HG03025 (cell line): ENCODE measurements around the gene SH3BP5.

ENCODE experiments used
- ATAC-seq: cut with Tn5 transposase; IDR thresholded peaks from one replicate; pipeline ENCODE4 v1.9.1; 2021; ENCODE audit warnings: mild to moderate bottlenecking, moderate library complexity; ENCODE audit not compliant: unreplicated experiment, low FRiP score

SH3BP5 gene

DNA sequence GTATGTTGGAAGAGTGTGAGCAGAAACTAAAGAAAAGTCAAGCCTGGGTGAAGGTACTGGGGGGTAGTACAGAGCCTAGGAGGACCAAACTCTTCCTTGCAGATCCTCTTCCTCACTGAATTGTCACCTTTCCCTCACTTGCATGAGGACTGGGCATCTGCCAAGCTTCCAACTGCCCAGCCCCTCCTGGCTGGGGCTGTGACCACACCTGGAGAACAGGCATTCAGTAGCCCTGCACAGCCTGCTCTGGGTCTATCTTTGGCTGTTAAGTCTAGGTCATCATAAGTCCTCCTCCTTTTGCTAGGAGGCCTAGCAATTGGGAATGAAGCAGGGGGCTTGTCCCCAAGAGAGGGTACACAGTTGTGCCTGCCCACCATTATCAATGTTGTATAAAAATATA, 71.1 kb downstream of the SH3BP5 start:
- no peak for ATAC-seq

DNA sequence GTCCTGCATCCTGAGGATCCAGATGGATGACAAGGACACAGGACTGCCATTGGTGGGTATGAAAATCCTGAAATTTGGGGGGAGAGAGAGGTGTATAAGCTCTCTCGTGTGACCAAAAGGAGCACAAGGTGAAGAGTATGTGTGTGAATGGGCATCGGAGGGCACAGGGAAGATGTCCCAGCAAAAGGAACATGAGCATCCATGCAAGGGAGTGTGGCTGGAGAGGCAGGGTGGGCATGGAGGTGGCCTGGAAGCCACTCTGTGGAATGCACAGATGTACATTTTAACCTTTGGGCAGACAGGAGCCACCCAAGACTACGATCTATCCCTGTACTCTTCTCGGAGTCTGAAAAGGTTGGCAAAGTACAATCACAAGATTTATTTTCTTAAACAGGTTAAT, 71.9 kb downstream of the SH3BP5 start:
- ATAC-seq, result no peak

DNA sequence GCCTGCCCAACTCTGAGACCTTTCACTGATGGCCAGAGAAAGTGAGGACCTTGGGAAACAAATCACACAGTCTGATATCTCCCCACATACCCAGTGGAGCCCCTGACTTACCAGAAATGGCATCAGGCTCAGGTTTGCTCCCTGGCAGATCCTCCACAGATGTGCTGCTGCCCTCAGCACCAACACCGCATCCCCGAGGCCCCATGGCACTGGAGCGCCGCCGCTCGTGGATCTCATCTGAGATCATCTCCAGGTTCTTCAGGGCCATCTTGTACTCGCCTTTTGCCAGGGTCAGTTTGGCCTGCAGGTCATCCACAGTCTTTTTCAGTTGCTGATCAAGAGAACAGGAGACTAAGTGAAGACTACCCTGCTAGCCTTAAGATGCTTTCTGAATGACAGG, 73.7 kb downstream of the SH3BP5 start:
- no peak for ATAC-seq

DNA sequence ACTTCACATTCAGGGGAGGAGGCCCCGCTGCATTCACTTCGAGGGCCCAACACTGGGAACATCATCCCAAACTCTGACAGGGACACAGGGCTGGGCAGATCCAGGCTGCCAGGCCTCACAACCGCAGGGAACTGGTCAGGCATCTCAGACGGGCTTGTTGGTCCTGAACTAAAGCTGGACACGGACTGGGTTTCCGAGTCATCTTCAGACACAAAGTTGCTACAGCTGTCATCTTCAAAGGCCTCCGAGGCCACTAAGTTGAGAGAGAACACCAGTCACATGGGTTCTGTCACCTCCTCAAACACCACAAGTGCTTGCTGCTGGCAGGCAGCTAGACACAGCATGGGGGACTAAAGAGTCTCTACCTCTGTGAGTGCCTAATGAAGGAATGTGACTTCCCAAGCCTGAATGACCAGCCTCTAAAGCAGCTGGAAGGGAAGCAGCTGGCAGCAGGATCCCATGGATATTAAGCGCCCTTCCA, 75.5 kb downstream of the SH3BP5 start:
- ATAC-seq, result no peak

DNA sequence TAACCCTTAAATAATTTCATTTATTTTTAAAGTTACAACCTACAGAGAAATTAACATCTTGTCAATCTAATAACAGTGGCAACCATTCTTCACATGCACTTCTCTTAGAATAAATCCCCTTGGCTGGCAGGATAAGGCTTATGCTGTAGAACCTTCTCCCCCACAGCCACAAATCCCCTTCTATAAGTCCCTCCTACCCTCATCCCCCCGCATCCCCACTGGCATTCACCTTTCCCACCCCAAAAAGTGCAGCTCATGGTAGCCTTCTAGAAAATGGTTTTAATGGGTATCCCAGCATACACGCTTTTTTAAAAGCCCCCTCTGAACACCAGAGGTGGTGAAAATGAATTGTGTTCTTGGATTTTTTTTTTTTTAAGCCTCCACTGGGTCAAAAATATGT, 77.2 kb downstream of the SH3BP5 start:
- no peak for ATAC-seq

DNA sequence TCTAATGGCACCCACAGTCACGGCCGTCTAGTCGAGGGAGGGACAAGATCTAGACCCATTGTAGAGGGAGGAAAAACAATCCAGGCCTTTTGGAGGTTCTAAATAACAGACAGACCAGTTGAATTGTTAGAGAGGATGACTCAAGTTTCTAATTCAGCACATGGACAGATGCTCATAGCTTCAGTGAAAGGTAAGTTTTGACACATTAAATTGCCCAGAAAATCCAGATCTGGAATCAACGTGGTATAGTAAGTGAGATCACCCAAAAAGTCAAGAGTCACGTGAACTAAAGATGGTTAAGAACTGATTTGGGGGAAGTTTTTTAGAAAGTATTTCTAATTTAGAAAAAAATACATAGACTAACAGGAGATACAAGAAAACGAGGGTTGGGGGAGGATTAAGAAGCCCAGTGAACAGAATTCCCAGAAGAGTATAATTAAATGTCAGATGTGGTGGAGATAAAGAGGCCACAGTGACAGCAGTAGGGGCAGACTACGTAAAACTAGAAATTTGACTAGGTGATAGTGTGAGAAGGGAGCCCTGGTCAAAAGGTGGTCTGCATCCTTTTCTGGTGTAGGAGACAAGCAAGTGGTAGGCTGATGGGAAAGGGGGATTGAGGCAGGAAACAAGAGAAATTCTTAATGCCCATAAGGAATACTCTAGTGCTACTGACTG, 79.2 kb downstream of the SH3BP5 start:
- ATAC-seq, result no peak

DNA sequence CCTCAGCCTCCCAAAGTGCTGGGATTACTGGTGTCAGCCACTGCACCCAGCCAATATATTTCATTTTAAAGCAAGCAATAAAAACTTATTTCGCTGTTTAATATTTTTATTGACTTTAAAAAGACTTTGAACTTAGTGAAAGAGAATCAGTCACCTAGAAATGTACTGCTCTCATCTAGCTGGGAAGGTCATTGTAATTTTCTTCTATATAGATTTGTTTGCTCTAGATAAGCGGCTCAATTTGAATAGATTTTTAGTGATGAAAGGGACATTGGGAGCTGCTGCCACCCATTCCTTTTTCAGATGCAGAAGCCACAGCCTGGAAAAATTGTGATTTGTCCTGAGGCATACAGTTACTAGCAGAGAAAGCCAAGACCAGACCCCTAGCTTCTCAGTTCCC, 86.2 kb downstream of the SH3BP5 start:
- ATAC-seq, result no peak

DNA sequence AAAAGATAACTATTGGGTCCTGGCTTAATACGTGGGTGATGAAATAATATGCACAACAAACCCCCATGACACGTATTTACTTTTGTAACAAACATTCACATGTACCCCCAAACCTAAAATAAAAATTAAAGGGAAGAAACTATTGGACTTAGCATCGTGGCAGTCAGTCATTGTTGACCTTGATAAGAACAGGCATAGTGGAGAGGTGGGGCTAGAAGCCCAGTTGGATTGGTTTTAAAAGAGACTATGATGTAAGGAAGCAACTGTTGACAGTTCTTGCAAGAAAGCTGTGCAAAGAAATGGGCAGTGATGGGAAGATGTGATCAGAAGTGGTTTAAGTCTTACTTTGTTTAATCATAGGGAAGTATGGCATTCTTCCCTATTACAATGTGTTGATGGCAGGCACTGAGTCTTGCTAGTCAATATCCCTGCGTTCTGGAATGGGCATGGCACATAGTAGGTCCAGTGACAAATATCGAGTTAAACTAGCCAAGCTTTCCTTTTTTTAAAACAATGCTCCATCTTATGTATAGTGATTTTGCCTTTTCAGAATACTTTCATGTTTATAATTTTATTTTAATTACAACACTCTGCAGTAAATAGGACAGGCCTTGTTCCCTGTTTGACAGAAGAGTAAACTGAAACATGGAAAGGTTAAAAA, 88.4 kb downstream of the SH3BP5 start:
- ATAC-seq, result no peak

DNA sequence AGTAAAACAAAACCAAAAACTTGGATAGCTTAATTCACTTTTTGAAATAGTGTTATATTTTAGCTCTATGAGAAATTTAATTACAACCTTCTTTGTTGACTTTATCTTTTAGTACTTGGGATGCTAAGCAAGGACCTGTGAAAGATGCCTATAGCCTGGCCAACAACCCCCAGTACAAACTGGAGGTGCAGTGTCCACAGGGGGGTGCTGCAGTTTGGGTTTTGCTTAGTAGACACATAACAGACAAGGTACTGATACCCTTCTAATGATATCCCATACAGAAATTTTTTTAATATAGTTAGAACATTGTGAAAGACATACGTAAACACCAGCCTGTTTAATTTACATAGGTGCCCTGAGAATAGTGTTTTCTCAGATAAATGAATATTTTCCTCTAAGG, 91.0 kb downstream of the SH3BP5 start:
- no peak for ATAC-seq

DNA sequence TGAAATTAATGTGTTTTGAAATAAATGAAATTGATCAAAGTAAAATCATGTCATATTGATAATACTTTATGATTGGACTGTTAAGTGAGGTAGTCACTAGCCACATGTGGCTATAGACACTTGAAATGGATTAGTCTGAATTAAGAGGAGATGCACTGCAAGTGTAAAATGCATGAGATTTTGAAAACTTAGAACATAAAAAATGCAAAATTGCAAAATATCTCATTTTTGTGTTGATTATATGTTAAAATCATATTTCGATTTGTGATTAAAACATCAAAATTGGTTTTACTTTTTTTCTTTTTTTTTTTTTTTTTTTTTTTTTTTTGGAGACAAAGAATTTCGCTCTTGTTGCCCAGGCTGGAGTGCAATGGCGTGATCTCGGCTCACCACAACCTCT, 103.1 kb downstream of the SH3BP5 start:
- no peak for ATAC-seq

DNA sequence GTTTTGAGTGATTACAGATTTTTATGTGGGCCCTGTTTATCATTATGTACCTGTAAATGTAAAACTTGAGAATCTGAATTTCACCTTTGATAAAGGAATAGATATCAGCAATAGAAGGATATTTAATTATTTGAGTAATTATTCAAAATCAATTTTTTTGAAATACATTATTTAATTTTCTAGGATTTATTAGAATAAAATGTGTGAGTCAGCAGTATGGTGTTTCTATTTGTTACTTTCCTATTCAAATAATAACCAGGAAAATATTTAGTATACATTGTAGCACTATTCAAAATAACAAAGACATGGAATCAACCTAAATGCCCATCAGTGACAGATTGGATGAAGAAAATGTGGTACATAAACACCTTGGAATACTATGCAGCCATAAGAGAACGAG, 104.2 kb downstream of the SH3BP5 start:
- ATAC-seq, result no peak

DNA sequence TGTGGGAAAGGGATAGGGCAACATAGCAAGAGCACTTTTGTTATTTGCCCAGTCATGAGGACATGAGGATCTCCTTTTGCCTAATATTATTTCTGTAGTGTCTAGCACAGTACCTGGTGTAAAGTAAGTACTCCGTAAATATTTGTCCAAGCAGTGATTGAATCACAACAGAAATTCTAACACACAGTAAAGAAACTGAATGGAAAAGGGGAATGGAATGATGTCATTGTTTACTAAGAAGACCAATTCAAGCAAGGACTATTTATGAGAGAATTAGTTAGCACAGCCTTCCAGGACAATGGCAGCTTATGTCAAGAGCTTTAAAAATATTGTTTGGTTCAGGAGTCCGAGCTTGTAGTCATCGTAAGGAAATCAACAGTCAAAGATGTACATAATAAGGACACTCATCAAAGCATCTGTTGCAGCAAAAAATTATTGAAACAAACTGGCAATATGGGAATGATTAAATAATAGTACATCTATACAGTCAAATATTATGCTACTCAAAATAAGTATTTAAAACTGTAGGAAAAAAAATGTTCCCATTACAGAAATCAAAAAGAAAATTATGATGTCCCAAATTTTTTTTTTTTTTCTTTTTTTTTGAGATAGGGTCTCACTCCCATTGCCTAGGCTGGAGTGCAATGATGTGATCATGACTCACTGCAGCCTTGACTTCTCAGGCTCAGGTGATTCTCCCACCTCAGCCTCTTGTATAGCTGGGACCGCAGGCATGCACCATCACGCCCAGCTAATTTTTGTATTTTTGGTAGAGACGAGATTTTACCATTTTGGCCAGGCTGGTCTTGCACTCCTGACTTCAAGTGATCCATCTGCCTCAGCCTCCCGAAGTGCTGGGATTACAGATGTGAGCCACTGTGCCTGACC, 108.5 kb downstream of the SH3BP5 start:
- no peak for ATAC-seq

DNA sequence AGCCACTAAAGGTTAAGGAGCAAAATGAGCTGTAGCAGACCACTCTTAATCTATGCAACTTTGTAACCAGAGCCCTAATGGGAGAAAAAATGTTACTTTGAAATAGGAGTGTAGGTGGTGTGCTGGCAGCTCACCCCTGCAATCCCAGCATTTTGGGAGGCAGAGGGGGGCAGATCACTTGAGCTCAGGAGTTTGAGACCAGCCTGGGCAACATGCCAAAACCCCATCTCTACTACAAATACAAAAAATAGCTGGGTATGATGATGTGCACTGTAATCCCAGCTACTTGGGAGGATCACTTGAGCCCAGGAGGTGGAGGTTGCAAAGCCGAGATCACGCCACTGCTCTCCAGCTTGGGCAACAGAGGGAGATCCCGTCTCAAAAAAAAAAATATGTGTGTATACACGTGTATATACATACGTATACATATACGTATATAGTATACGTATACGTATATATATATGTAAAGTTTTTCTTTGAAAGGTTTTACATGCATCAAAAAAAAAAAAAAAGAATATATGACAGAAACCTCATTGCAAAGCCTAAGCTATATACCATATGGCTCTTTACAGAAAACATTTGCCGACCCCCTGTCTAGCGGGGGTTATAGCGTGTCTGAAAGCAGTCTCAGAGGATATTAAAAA, 110.7 kb downstream of the SH3BP5 start:
- ATAC-seq, result no peak

DNA sequence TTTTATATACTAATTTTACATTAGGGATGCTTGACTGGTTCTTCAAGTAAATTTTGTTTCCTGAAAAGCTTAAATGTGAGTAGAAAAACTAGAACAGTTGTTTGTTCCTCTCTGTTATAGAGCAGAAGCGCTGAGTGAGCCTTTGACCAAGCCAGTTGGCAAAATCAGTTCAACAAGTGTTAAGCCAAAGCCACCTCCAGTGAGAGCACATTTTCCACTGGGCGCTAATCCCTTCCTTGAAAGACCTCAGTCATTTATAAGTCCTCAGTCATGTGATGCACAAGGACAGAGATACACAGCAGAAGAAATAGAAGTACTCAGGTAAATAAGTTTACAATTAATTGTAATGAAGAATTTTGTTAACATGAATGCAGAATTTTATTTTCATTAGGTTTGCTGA, 111.7 kb downstream of the SH3BP5 start:
- ATAC-seq, result no peak

DNA sequence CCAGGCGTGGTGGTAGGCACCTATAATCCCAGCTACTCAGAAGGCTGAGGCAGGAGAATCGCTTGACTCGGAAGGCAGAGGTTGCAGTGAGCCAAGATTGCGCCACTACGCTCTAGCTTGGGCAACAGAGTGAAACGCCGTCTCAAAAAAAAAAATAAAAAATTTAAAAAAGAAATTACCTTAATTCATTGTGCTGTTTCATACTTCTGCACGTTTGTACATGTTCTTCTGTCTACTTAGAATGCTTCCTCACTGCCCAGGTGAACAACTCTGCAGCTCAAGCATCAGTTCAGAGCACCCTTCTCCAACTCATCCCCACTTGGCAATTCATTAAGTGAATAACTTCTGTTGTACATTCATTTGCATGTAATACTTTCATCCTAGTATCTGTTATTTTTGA, 112.3 kb downstream of the SH3BP5 start:
- no peak for ATAC-seq

DNA sequence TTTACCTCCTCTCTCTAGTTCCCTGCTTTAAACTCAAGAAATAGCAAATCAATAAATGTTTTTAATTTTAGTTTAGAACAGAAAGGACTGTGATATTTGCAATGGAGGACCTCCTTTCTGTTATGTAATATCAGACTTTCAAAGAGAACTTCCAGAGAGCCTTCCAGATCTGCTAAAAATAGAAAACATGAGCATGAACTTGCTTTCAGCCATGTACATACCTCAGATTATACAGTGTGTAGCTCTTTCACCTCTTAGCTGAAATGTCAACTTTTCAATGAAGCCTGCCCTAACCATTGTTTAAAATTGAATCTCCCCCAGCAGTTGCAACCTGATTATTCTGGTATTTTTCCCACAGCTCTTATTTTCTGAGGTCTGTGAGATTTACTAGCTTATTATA, 113.7 kb downstream of the SH3BP5 start:
- no peak for ATAC-seq

DNA sequence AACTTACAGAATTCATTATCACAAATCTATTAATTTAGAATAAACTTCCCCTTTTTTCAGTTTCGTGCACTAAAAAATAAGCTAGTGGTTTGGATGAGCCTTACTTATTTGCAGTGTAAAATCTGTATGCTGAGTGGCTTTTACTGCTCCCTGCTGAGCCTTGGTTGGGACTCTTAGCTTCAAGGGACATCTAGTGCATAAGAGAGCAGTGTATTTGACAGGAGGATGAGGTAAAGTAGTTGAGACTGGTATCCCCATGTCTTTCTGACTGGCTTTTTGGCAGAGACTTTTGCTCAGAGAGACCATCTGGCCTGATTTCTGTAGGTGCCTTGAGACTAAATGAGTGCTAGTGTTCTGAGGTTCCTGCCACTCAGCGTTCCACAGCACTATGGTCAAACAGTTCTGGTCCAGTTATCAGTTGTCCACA, 114.5 kb downstream of the SH3BP5 start:
- ATAC-seq, result no peak

DNA sequence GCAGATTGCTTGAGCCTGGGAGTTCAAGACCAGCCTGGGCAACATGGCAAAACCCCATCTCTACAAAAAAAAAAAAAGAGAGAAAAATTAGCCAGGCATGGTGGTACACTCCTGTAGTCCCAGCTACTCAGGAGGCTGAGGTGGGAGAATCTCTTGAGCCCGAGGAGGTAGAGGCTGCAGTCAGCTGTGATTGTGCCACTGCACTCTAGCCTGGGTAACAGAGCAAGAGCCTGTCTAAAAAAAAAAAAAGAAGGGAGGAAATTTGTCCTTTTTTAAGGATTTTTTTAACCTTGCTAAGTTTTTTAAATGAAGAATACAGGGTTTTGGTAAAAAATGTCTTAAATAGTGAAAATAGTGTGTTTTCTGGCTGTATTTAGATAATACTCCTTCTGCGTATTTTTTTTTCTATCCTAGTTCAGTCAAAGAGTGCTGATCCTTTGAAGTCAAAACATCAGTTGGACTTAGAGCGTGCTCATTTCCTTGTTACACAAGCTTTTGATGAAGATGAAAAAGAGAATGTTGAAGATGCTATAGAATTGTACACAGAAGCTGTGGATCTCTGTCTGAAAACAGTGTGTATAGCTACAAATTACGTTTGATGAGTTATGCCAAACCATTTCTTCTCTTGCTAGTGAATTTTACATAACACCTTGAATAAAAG, 115.2 kb downstream of the SH3BP5 start:
- no peak for ATAC-seq

DNA sequence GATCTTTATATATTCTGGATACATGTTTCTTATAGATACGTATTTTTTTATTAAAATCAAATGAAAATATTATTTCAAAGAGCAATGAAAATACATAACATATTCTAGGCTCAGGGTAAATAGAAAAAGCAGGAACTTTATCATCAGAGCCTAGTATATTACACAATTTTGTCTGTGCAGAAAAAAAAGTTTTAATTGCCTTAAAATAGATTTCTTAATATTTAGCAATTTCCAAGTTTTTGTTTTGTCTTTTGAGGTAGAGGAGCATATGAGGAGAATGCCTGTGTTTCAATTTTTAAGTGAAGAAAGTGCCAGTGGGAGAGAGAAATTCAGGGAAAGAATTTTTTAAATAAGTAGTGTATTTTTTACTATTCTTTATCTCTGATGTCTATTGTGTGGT, 115.9 kb downstream of the SH3BP5 start:
- ATAC-seq, result no peak

DNA sequence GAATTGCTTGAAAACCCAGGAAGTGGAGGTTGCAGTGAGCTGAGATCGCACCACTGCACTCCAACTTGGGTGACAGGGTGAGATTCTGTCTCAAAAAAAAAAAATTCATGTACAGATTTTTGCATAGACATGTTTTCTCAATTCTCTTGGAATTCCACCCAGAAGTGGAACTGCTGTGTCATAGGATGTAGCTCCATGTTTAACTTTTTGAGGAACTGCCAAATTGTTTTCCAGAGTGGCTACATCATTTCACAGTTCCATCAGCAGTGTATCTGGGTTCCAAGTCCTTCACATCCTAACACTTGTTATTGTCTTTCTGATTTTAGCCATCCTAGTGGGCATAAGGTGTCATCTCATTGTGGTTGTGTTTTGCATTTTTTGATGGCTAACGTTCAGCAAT, 116.4 kb downstream of the SH3BP5 start:
- no peak for ATAC-seq
